HepG2 (cell line): ENCODE results near the gene PCYOX1L. TPM values are rescaled to one million over a fixed set of nuclear protein-coding genes. Genes with fewer than 3 reads are reported as not detected.
A peak's percentile ranks its signal among the peaks of the same experiment; 100 is the strongest.

Experiments used
- ARID3A ChIP-seq: IDR thresholded peaks from 2 replicates; pipeline ENCODE4 v1.6.1; 2012; ENCODE audit warnings: low read depth, low read length, improper control_type of control experiment
- CEBPB ChIP-seq: IDR thresholded peaks from 2 replicates; pipeline ENCODE4 v1.6.1; 2011; ENCODE audit warnings: low read depth, low read length, improper control_type of control experiment, borderline replicate concordance
- EHMT2 ChIP-seq: fragments of 200-600 bp; sonication (generic); IDR thresholded peaks from 2 replicates; pipeline ENCODE4 v1.7.0; 2017; ENCODE audit warnings: antibody characterized with exemption, low read depth, low read length, borderline replicate concordance
- ETV6 ChIP-seq: sonication (generic); formaldehyde crosslinking; conservative IDR thresholded peaks from 2 replicates; pipeline ENCODE4 v1.4.0; 2020; ENCODE audit warnings: missing genetic modification reagents
- FOXA1 ChIP-seq, 2 experiments: fragments of 450-650 bp in 1 of 2; sonication (generic) in 1 of 2; formaldehyde crosslinking in 1 of 2; IDR thresholded peaks; 2 replicates each; pipeline versions ENCODE4 v1.4.0 to v1.6.1; 2016 to 2020; ENCODE audit warnings: missing genetic modification reagents in 1 of 2
- FOXO1 ChIP-seq: sonication (generic); formaldehyde crosslinking; IDR thresholded peaks from 2 replicates; pipeline ENCODE4 v1.4.0; 2020; ENCODE audit warnings: missing genetic modification reagents
- IRF2 ChIP-seq: IDR thresholded peaks from 2 replicates; pipeline ENCODE4 v1.6.1; 2018; ENCODE audit warnings: missing genetic modification reagents, missing compliant biosample characterization
- MTF2 ChIP-seq: sonication (generic); formaldehyde crosslinking; IDR thresholded peaks from 2 replicates; pipeline ENCODE4 v1.5.0; 2020; ENCODE audit warnings: missing genetic modification reagents, borderline replicate concordance
- MXD3 ChIP-seq: IDR thresholded peaks from 2 replicates; pipeline ENCODE4 v1.6.1; 2016; ENCODE audit warnings: mild to moderate bottlenecking, missing biosample characterization, missing genetic modification reagents
- NCOR1 ChIP-seq: fragments of 200-600 bp; sonication (generic); IDR thresholded peaks from 2 replicates; pipeline ENCODE4 v1.7.0; 2017; ENCODE audit warnings: antibody characterized with exemption, low read length, borderline replicate concordance
- NR2F6 ChIP-seq, 2 experiments: IDR thresholded peaks; 2 replicates each; pipeline ENCODE4 v1.6.1; 2016; ENCODE audit warnings: antibody characterized with exemption in 1 of 2, mild to moderate bottlenecking in 1 of 2
- SKI ChIP-seq: fragments of 450-650 bp; IDR thresholded peaks from one replicate; pipeline ENCODE4 v1.6.1; 2018; ENCODE audit warnings: mild to moderate bottlenecking; ENCODE audit not compliant: partially characterized antibody
- STAG1 ChIP-seq: sonication (generic); formaldehyde crosslinking; IDR thresholded peaks from 2 replicates; pipeline ENCODE4 v1.4.0; 2020; ENCODE audit warnings: missing genetic modification reagents
- THAP9 ChIP-seq: sonication (generic); formaldehyde crosslinking; IDR thresholded peaks from 2 replicates; pipeline ENCODE4; 2020; ENCODE audit warnings: missing genetic modification reagents, mild to moderate bottlenecking, borderline replicate concordance
- XRCC5 ChIP-seq: fragments of 200-400 bp; formaldehyde crosslinking; optimal IDR thresholded peaks from 2 replicates; pipeline ENCODE3; 2017; ENCODE audit warnings: mild to moderate bottlenecking, low read length
- ZNF772 ChIP-seq: sonication (generic); formaldehyde crosslinking; IDR thresholded peaks from 2 replicates; pipeline ENCODE4 v1.5.0; 2020; ENCODE audit warnings: mild to moderate bottlenecking, missing genetic modification reagents
- ZNF784 ChIP-seq: sonication (generic); formaldehyde crosslinking; IDR thresholded peaks from 2 replicates; pipeline ENCODE4 v1.5.1; 2020; ENCODE audit warnings: missing genetic modification reagents, mild to moderate bottlenecking, borderline replicate concordance
- ZNF792 ChIP-seq: IDR thresholded peaks from 2 replicates; pipeline ENCODE4 v1.6.1; 2016
- polyA plus RNA-seq, 8 experiments: library from polyadenylated mRNA; depleted of rRNA in 3 of 8; stranded (reverse) in 7 of 8; unstranded in 1 of 8; fragments of >200 nt; fragmentation: Illumina TruSeq in 4 of 8; extraction: Trizol in 4 of 8; gene quantifications; 2 replicates each; pipeline versions ENCODE4 v1.2.1 to v1.2.3, GENCODE V29; 2011 to 2016; ENCODE audit warnings: low read depth in 4 of 8, missing spikeins in 1 of 8, mixed read lengths in 1 of 8; ENCODE audit not compliant: insufficient read depth in 1 of 8
- total RNA-seq, 5 experiments: library from RNA; depleted of rRNA; stranded (reverse); fragments of >200 nt; fragmentation: Illumina TruSeq; extraction: Trizol; gene quantifications; 2 replicates each; pipeline ENCODE4 v1.2.3, GENCODE V29; 2016; ENCODE audit warnings: low read depth in 1 of 5
- TF ChIP-seq, protein P1 (sequence below): sonication (generic); formaldehyde crosslinking; IDR thresholded peaks from 2 replicates; pipeline ENCODE4 v1.5.0; 2020; ENCODE audit warnings: mild to moderate bottlenecking, missing genetic modification reagents, borderline replicate concordance

PCYOX1L gene
- total and polyA plus RNA-seq, 2 of the 13 experiments (the other 11 are each of a cell fraction or from before 2014, with no cell fraction given) = 1.00 to 3.7 TPM

GRCh38 chr5:149367249-149367971 is 9.6 kb downstream of the PCYOX1L start (continued):
- TF ChIP-seq FOXO1 (peak; percentile 81), MTF2 (peak; percentile 61; the same call in 1 of the 2 replicates), ETV6 (CRISPR knock-in tag) (0 out of 2 replicates have a peak, but pooled peaks have one; percentile 32), STAG1 (CRISPR knock-in tag) (peak; percentile 88), IRF2 (CRISPR knock-in tag) (peak; percentile 45; the same call in 1 of the 2 replicates), THAP9 (CRISPR knock-in tag) (peak; percentile 69; the same call in 1 of the 2 replicates), SKI (peak; percentile 35), XRCC5 (peak; percentile 94), EHMT2 (no peak), CEBPB (no peak), ARID3A (peak; percentile 76; the same call in 1 of the 2 replicates), MXD3 (CRISPR knock-in tag) (peak; percentile 53; the same call in 1 of the 2 replicates), ZNF772 (CRISPR knock-in tag) (no peak), NR2F6 (IDR thresholded peaks at IDR 0.05) (peak; percentile 60; the same call in 1 of the 2 replicates), NR2F6 (CRISPR knock-in tag; IDR thresholded peaks at IDR 0.05) (peak; percentile 70), FOXA1 (IDR thresholded peaks at IDR 0.05) (no peak), FOXA1 (CRISPR knock-in tag; IDR thresholded peaks at IDR 0.05) (peak; percentile 72), NCOR1 (no peak), ZNF792 (CRISPR knock-in tag) (peak; percentile 87), ZNF784 (CRISPR knock-in tag) (no peak)
- TF ChIP-seq, protein P1, sequence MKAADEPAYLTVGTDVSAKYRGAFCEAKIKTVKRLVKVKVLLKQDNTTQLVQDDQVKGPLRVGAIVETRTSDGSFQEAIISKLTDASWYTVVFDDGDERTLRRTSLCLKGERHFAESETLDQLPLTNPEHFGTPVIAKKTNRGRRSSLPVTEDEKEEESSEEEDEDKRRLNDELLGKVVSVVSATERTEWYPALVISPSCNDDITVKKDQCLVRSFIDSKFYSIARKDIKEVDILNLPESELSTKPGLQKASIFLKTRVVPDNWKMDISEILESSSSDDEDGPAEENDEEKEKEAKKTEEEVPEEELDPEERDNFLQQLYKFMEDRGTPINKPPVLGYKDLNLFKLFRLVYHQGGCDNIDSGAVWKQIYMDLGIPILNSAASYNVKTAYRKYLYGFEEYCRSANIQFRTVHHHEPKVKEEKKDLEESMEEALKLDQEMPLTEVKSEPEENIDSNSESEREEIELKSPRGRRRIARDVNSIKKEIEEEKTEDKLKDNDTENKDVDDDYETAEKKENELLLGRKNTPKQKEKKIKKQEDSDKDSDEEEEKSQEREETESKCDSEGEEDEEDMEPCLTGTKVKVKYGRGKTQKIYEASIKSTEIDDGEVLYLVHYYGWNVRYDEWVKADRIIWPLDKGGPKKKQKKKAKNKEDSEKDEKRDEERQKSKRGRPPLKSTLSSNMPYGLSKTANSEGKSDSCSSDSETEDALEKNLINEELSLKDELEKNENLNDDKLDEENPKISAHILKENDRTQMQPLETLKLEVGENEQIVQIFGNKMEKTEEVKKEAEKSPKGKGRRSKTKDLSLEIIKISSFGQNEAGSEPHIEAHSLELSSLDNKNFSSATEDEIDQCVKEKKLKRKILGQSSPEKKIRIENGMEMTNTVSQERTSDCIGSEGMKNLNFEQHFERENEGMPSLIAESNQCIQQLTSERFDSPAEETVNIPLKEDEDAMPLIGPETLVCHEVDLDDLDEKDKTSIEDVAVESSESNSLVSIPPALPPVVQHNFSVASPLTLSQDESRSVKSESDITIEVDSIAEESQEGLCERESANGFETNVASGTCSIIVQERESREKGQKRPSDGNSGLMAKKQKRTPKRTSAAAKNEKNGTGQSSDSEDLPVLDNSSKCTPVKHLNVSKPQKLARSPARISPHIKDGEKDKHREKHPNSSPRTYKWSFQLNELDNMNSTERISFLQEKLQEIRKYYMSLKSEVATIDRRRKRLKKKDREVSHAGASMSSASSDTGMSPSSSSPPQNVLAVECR = peak; percentile 51; the same call in 1 of the 2 replicates
